ENCODE data around the gene STT3B.

The STT3B gene

GRCh38 chr3:31490502-31490901 is 42.2 kb upstream of the STT3B start:
- no peak for DNase-seq (ENCODE audit: extremely low read depth, insufficient read length)
- Histone ChIP-seq H3K27me3 (replicated peaks; ENCODE audit: control insufficient read depth, insufficient read depth, low read length) (no peaks in the 10 kb centered on the region), H3K4me3 (replicated peaks; ENCODE audit: low read depth, low read length) (no peak overlapping the region), H3K36me3 (ENCODE audit: control insufficient read depth, insufficient read depth, low read length) (no peaks in the 10 kb centered on the region)
- TF ChIP-seq, protein P1, sequence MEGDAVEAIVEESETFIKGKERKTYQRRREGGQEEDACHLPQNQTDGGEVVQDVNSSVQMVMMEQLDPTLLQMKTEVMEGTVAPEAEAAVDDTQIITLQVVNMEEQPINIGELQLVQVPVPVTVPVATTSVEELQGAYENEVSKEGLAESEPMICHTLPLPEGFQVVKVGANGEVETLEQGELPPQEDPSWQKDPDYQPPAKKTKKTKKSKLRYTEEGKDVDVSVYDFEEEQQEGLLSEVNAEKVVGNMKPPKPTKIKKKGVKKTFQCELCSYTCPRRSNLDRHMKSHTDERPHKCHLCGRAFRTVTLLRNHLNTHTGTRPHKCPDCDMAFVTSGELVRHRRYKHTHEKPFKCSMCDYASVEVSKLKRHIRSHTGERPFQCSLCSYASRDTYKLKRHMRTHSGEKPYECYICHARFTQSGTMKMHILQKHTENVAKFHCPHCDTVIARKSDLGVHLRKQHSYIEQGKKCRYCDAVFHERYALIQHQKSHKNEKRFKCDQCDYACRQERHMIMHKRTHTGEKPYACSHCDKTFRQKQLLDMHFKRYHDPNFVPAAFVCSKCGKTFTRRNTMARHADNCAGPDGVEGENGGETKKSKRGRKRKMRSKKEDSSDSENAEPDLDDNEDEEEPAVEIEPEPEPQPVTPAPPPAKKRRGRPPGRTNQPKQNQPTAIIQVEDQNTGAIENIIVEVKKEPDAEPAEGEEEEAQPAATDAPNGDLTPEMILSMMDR (IDR thresholded peaks at IDR 0.05; ENCODE audit: insufficient read depth, low read length, poor library complexity, severe bottlenecking): no peak

GRCh38 chr3:31491660-31492059 is 41.1 kb upstream of the STT3B start:
- TF ChIP-seq, protein P1 (IDR thresholded peaks at IDR 0.05; ENCODE audit: insufficient read depth, low read length, poor library complexity, severe bottlenecking): no peak
- no peak for DNase-seq (ENCODE audit: extremely low read depth, insufficient read length)
- Histone ChIP-seq H3K4me3 (replicated peaks; ENCODE audit: low read depth, low read length) (no peak overlapping the region), H3K27me3 (replicated peaks; ENCODE audit: control insufficient read depth, insufficient read depth, low read length) (no peaks in the 10 kb centered on the region), H3K36me3 (ENCODE audit: control insufficient read depth, insufficient read depth, low read length) (no peaks in the 10 kb centered on the region)

GRCh38 chr3:31493149-31493548 is 39.6 kb upstream of the STT3B start:
- Histone ChIP-seq H3K36me3 (ENCODE audit: control insufficient read depth, insufficient read depth, low read length) (no peaks in the 10 kb centered on the region), H3K27me3 (replicated peaks; ENCODE audit: control insufficient read depth, insufficient read depth, low read length) (no peaks in the 10 kb centered on the region), H3K4me3 (replicated peaks; ENCODE audit: low read depth, low read length) (no peak overlapping the region)
- no peak for DNase-seq (ENCODE audit: extremely low read depth, insufficient read length)
- TF ChIP-seq, protein P1 (IDR thresholded peaks at IDR 0.05; ENCODE audit: insufficient read depth, low read length, poor library complexity, severe bottlenecking): no peak

GRCh38 chr3:31495971-31496665 is 36.6 kb upstream of the STT3B start:
- H3K4me3 ChIP-seq (replicated peaks; ENCODE audit: low read depth, low read length): no peak overlapping the region
- no peak for DNase-seq (ENCODE audit: extremely low read depth, insufficient read length)
- H3K36me3 ChIP-seq (ENCODE audit: control insufficient read depth, insufficient read depth, low read length): no peaks in the 10 kb centered on the region
- TF ChIP-seq, protein P1 (IDR thresholded peaks at IDR 0.05; ENCODE audit: insufficient read depth, low read length, poor library complexity, severe bottlenecking): no peak
- no peaks in the 10 kb centered on the region for H3K27me3 ChIP-seq (replicated peaks; ENCODE audit: control insufficient read depth, insufficient read depth, low read length)

DNA sequence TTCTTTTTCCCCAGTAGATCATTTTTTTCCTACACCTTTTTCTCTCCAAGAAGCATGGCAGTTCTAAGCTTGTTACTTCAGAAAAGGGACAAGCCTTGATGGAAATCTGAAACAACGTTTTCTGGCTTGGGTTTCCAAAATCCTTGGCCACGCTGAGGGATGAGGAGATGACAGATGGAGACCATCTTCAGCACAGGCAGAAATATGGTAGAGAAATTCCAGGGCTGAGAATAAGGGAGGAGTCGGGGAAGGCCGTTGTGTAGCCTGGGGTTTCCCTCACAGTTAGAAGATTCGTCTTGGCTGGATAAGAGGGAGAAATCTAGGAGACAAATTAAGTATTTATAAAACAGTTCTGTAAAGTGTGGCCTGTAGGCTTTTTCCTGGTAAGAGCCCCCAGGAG is 33.9 kb upstream of the STT3B start:
- DNase-seq (ENCODE audit: extremely low read depth, insufficient read length): no peak
- TF ChIP-seq, protein P1 (IDR thresholded peaks at IDR 0.05; ENCODE audit: insufficient read depth, low read length, poor library complexity, severe bottlenecking): no peak
- H3K36me3 ChIP-seq (ENCODE audit: control insufficient read depth, insufficient read depth, low read length): no peaks in the 10 kb centered on the region
- no peak overlapping the region for H3K4me3 ChIP-seq (replicated peaks; ENCODE audit: low read depth, low read length)
- H3K27me3 ChIP-seq (replicated peaks; ENCODE audit: control insufficient read depth, insufficient read depth, low read length): no peaks in the 10 kb centered on the region

GRCh38 chr3:31499281-31499680 is 33.4 kb upstream of the STT3B start:
- no peaks in the 10 kb centered on the region for H3K36me3 ChIP-seq (ENCODE audit: control insufficient read depth, insufficient read depth, low read length)
- DNase-seq (ENCODE audit: extremely low read depth, insufficient read length): no peak
- TF ChIP-seq, protein P1 (IDR thresholded peaks at IDR 0.05; ENCODE audit: insufficient read depth, low read length, poor library complexity, severe bottlenecking): no peak
- no peak overlapping the region for H3K4me3 ChIP-seq (replicated peaks; ENCODE audit: low read depth, low read length)
- no peaks in the 10 kb centered on the region for H3K27me3 ChIP-seq (replicated peaks; ENCODE audit: control insufficient read depth, insufficient read depth, low read length)

Data from GM06990 (cell line).